ENCODE measurements around the gene ILF2. TPM values are rescaled to one million over a fixed set of nuclear protein-coding genes. Genes with fewer than 3 reads are reported as not detected.
"Not testable (repeated sequence)": the region's sequence is repeated elsewhere in the genome, so short reads cannot be mapped to it uniquely, and the experiment has no call there.

ILF2 gene
- total RNA-seq, 1 donor from 2014 or later, result 216 TPM

DNA sequence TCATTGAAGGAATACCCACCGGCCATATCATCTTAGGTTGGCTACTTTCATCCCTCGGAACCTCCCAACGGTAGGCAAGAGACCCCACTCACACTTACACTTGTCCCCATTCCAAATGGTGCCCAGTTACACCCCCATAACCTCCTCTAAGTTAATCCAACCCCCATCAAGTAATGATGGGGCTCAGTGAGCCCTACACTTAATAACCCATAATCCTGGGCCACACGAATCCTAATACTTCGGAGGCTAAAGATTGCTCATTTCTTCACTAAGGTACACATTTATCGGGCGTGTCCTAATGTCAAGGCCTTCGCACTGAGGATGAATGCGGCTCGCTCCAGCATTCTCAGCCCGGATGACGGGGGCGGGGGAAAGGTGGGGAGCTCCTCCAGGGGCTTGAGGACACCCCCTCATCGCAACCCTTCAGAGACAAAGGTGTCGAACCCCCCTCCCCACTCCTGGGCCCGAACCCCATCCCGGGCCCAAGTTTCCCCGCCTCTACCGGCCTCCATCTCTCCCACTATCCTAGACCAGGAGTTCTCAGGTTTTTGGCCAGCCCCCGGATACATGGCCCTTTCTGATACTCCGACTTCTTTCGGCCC is 435 bp downstream of the ILF2 start:
- Mint-ChIP-seq H3K4me1 (ENCODE audit: unreplicated experiment) (peaks cover 18% of the 10 kb centered on the region), H3K27ac (ENCODE audit: unreplicated experiment) (no peak overlapping the region), H3K9me3 (ENCODE audit: unreplicated experiment) (no peaks in the 10 kb centered on the region), H3K36me3 (ENCODE audit: low read depth, unreplicated experiment) (peaks cover 29% of the 10 kb centered on the region), H3K4me3 (ENCODE audit: unreplicated experiment) (no peak overlapping the region), H3K27me3 (ENCODE audit: unreplicated experiment) (peaks cover 8% of the 10 kb centered on the region)
- TF ChIP-seq, protein P1, sequence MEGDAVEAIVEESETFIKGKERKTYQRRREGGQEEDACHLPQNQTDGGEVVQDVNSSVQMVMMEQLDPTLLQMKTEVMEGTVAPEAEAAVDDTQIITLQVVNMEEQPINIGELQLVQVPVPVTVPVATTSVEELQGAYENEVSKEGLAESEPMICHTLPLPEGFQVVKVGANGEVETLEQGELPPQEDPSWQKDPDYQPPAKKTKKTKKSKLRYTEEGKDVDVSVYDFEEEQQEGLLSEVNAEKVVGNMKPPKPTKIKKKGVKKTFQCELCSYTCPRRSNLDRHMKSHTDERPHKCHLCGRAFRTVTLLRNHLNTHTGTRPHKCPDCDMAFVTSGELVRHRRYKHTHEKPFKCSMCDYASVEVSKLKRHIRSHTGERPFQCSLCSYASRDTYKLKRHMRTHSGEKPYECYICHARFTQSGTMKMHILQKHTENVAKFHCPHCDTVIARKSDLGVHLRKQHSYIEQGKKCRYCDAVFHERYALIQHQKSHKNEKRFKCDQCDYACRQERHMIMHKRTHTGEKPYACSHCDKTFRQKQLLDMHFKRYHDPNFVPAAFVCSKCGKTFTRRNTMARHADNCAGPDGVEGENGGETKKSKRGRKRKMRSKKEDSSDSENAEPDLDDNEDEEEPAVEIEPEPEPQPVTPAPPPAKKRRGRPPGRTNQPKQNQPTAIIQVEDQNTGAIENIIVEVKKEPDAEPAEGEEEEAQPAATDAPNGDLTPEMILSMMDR (IDR thresholded peaks at IDR 0.05; ENCODE audit: unreplicated experiment), result no peak
- DNase-seq (ENCODE audit: low spot score), result no peak

DNA sequence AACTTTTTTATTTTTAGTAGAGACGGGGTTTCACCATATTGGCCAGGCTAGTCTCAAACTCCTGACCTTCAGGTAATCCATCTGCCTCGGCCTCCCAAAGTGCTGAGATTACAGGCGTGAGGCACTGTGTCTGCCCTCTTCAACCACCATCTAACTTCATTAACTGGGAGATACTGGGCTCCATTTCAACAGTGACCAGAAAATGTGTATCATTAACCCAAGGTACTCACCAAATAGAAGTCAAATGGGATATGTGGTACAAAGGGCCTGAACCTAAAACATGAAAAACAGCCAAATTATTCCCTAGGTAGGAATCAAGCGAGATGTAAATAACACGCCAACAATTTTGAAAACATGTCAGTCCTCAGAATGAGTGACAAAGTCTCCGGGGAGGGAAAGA is 1.2 kb downstream of the ILF2 start:
- TF ChIP-seq, protein P1 (IDR thresholded peaks at IDR 0.05; ENCODE audit: unreplicated experiment), result no peak
- DNase-seq (ENCODE audit: low spot score), result no peak
- H3K27me3 Mint-ChIP-seq (ENCODE audit: unreplicated experiment), result peaks cover 8% of the 10 kb centered on the region
- no peaks in the 10 kb centered on the region for H3K9me3 Mint-ChIP-seq (ENCODE audit: unreplicated experiment)
- peaks cover 37% of the 10 kb centered on the region for H3K36me3 Mint-ChIP-seq (ENCODE audit: low read depth, unreplicated experiment)
- H3K4me1 Mint-ChIP-seq (ENCODE audit: unreplicated experiment), result peaks cover 22% of the 10 kb centered on the region
- H3K4me3 Mint-ChIP-seq (ENCODE audit: unreplicated experiment), result no peak overlapping the region
- H3K27ac Mint-ChIP-seq (ENCODE audit: unreplicated experiment), result no peak overlapping the region

DNA sequence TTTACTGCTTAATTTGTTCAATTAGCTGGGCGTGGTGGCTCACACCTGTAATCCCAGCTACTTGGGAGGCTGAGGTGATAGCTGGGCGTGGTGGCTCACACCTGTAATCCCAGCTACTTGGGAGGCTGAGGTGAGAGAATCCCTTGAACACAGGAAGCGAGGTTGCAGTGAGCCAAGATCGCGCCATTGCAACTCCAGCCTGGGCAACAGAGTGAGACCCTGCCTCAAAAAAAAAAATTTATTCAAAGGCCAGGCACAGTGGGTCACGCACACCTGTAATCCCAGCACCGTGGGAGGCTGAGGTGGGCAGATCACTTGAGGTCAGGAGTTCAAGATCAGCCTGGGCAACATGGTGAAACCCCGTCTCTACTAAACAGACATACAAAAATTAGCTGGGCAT is 2.1 kb downstream of the ILF2 start:
- H3K9me3 Mint-ChIP-seq (ENCODE audit: unreplicated experiment); H3K27ac Mint-ChIP-seq (ENCODE audit: unreplicated experiment); DNase-seq (ENCODE audit: low spot score); H3K27me3 Mint-ChIP-seq (ENCODE audit: unreplicated experiment): not testable (repeated sequence)
- H3K36me3 Mint-ChIP-seq (ENCODE audit: low read depth, unreplicated experiment), result peaks cover 43% of the 10 kb centered on the region
- H3K4me1 Mint-ChIP-seq (ENCODE audit: unreplicated experiment), result peaks cover 22% of the 10 kb centered on the region
- peak overlapping the region; percentile 76 for H3K4me3 Mint-ChIP-seq (ENCODE audit: unreplicated experiment)

DNA sequence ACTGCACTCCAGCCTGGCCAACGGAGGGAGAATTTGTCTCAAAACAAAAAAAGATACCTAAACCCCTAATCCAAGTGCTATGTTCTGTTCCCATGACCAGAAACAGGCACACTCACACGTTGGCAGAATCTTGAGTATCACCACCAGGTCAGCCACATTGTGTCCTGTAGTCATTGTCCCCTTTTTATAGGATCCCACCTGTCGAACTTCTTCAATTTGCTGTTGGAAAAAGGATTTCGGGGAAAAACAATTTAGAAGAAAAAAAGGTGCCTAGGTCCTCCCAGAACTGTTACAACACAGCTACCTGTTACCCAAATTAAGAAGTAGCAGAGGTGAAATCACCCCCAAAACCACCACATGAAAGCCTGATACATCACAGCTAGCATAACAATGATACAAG is 3.4 kb downstream of the ILF2 start:
- H3K27ac Mint-ChIP-seq (ENCODE audit: unreplicated experiment), result no peak overlapping the region
- peaks cover 6% of the 10 kb centered on the region for H3K27me3 Mint-ChIP-seq (ENCODE audit: unreplicated experiment)
- TF ChIP-seq, protein P1 (IDR thresholded peaks at IDR 0.05; ENCODE audit: unreplicated experiment), result no peak
- H3K4me3 Mint-ChIP-seq (ENCODE audit: unreplicated experiment), result peak overlapping the region; percentile 66
- H3K36me3 Mint-ChIP-seq (ENCODE audit: low read depth, unreplicated experiment), result peaks cover 48% of the 10 kb centered on the region
- DNase-seq (ENCODE audit: low spot score), result no peak
- H3K4me1 Mint-ChIP-seq (ENCODE audit: unreplicated experiment), result peaks cover 22% of the 10 kb centered on the region
- no peaks in the 10 kb centered on the region for H3K9me3 Mint-ChIP-seq (ENCODE audit: unreplicated experiment)

DNA sequence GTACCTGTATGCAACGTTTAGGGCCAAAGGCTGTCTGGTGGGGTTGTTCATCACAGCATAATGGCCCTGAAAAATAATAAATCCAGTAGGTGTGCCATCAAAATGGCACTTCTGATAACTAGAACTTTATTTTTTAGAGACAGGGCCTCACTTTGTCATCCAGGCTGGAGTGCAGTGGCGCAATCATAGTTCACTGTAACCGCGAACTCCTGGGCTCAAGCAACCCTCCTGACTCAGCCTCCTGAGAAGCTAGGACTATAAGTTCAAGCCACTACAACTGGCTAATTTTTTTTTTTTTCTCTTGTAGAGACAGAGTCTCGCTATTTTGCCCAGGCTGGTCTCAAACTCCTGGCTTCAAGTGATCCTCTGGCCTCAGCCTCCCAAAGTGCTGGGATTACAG is 7.6 kb downstream of the ILF2 start:
- no peak for DNase-seq (ENCODE audit: low spot score)
- Mint-ChIP-seq H3K27me3 (ENCODE audit: unreplicated experiment) (peaks cover 4% of the 10 kb centered on the region), H3K36me3 (ENCODE audit: low read depth, unreplicated experiment) (peaks cover 44% of the 10 kb centered on the region), H3K27ac (ENCODE audit: unreplicated experiment) (no peak overlapping the region), H3K9me3 (ENCODE audit: unreplicated experiment) (no peaks in the 10 kb centered on the region), H3K4me1 (ENCODE audit: unreplicated experiment) (peaks cover 14% of the 10 kb centered on the region), H3K4me3 (ENCODE audit: unreplicated experiment) (no peak overlapping the region)
- TF ChIP-seq, protein P1 (IDR thresholded peaks at IDR 0.05; ENCODE audit: unreplicated experiment), result no peak

All from endothelial cell (in vitro differentiated cells).